Measurements from ENCODE around the gene S100A3. TPM values are rescaled to one million over a fixed set of nuclear protein-coding genes. Genes with fewer than 3 reads are reported as not detected.

Gene S100A3
- total and polyA plus RNA-seq, 2 of the 8 experiments (the other 6 are each of a cell fraction or from before 2014, with no cell fraction given), result 0.26 to 0.47 TPM

DNA sequence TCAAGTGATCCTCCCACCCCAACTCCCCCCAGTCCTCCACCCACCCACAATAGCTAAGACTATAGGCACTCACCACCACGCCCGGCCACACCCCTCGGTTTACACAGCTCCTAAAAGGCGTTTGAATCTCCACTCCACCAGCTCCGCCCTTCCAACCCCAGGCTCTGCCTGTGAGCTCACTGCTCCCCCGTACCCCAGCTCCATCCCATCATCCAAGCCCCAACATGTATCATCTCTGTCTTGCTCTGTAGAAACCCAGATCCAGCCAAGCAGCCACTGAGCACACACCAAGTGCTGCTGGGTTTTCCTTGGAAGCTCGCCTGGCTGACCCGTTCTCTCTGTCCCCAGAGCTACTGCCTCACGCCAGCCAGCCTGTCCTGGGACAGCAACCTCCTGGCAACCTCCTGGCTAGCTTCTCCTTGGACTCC is 28.6 kb upstream of the S100A3 start (continued):
- TF ChIP-seq JUN (IDR thresholded peaks at IDR 0.05; ENCODE audit: low read depth, low read length) (no peak), GABPA (IDR thresholded peaks at IDR 0.05; ENCODE audit: borderline replicate concordance, insufficient read depth, low read length) (no peak), JUND (IDR thresholded peaks at IDR 0.05; ENCODE audit: low read length) (no peak)

Data from H1 (cell line).